Activated T-helper 17 cell treated with anti-CD3 and anti-CD28 coated beads, Interleukin-2, amount 50 U/mL, for 72 hours (primary cell): Measurements from ENCODE around the gene SYT3. TPM values are rescaled to one million over a fixed set of nuclear protein-coding genes. Genes with fewer than 3 reads are reported as not detected.
"Not testable (repeated sequence)": the region's sequence is repeated elsewhere in the genome, so short reads cannot be mapped to it uniquely, and the experiment has no call there.

ENCODE experiments used
- ATAC-seq: fragments of 150-1000 bp; cut with Tn5 transposase; replicated peaks from 2 replicates; pipeline ENCODE4 v1.10.0; 2021; ENCODE audit warnings: mild to moderate bottlenecking, moderate library complexity
- H3K27ac Mint-ChIP-seq: one replicate; pipeline ENCODE4 v1.8.0; 2022; ENCODE audit warnings: mixed read lengths
- H3K27me3 Mint-ChIP-seq: one replicate; pipeline ENCODE4 v1.8.0; 2022; ENCODE audit warnings: mixed read lengths
- H3K36me3 Mint-ChIP-seq: one replicate; pipeline ENCODE4 v1.8.0; 2022; ENCODE audit warnings: low read depth, mild to moderate bottlenecking, mixed read lengths
- H3K4me1 Mint-ChIP-seq: one replicate; pipeline ENCODE4 v1.8.0; 2022; ENCODE audit warnings: mixed read lengths
- H3K4me3 Mint-ChIP-seq: one replicate; pipeline ENCODE4 v1.8.0; 2022; ENCODE audit warnings: mild to moderate bottlenecking, mixed read lengths
- H3K9me3 Mint-ChIP-seq: one replicate; pipeline ENCODE4 v1.8.0; 2022; ENCODE audit warnings: mixed read lengths
- total RNA-seq, 2 donors: library from RNA; stranded (reverse); gene quantifications; one replicate each; pipeline ENCODE4 v1.2.3, GENCODE V29; 2022

SYT3 gene
- total RNA-seq, 2 donors from 2014 or later, result not detected

DNA sequence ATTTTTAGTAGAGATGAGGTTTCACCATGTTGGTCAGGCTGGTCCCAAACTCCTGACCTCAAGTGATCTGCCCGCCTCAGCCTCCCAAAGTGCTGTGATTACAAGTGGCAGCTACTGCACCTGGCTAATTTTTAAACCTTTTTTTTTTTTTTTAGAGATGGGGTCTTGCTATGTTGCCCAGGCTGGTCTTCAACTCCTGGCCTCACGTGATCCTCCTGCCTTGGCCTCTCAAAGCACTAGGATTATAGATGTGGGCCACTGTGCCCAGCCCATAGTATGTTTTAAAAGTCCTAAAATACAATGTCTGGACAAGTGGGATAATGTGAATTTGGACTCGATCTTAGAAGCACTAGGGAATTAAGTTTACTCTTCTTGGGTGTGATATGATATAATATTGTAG, 62.9 kb downstream of the SYT3 start:
- not testable (repeated sequence) for H3K4me3 Mint-ChIP-seq, H3K4me1 Mint-ChIP-seq, H3K9me3 Mint-ChIP-seq, H3K27ac Mint-ChIP-seq, ATAC-seq, H3K36me3 Mint-ChIP-seq
- H3K27me3 Mint-ChIP-seq, result peaks cover 21% of the 10 kb centered on the region

DNA sequence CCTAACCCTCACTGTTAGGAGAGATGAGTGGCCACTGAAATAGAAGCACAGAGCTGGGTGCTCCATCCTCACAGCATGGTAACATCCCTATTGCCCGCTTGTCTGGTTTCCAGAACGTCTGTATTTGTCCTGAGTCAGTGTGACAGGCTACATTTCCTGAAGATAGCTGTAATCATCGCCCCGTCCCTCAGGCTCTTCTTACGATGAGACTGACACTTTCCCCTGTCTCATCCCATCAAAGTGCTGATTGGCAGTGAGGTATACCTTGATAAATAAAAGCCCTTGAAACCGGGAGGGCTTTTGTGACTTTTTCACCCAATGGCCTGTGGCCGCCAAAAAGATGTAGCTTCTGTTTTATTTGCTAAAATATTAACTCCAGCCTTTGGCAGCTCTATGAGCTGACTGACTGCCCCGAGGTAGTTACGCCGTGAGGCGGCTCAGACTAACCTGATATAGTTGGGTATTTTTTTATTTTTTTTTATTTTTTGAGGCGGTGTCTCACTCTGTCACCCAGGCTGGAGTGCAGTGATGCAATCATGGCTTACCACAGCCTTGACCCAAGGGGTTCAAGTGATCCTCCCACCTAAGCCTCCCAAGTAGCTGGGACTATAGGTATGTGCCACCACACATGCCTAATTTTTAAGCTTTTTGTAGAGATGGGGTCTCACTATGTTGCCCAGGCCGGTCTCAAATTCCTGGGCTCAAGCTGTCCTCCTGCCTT, 65.8 kb downstream of the SYT3 start:
- peaks cover 31% of the 10 kb centered on the region for H3K27me3 Mint-ChIP-seq
- no peaks in the 10 kb centered on the region for H3K4me1 Mint-ChIP-seq
- no peak overlapping the region for H3K27ac Mint-ChIP-seq
- H3K9me3 Mint-ChIP-seq, result no peaks in the 10 kb centered on the region
- H3K4me3 Mint-ChIP-seq, result no peak overlapping the region
- H3K36me3 Mint-ChIP-seq, result no peaks in the 10 kb centered on the region
- no peak for ATAC-seq

Other genes with a start within 250 kb of the SYT3 start
- 1 to 10 TPM; 1.9 to 2.4 TPM for gene SPIB, start 220.9 kb downstream of the SYT3 start, total RNA-seq
- gene MYBPC2, start 207.0 kb downstream of the SYT3 start, total RNA-seq, result 1 to 10 TPM in 1 of 2 donors, under 1 TPM in 1; 0.28 to 4.6 TPM
- 10 to 100 TPM; 31.3 to 57.8 TPM for gene EMC10, start 163.4 kb downstream of the SYT3 start, total RNA-seq
- 1 to 10 TPM in 1 of 2 donors, under 1 TPM in 1; 0.39 to 1.2 TPM for gene GARIN5A, start 163.0 kb downstream of the SYT3 start, total RNA-seq
- gene JOSD2, start 128.7 kb downstream of the SYT3 start, total RNA-seq, result 10 to 100 TPM; 37.5 to 45.8 TPM
- not detected for gene ASPDH, start 126.0 kb downstream of the SYT3 start, total RNA-seq
- gene LRRC4B, start 71.4 kb downstream of the SYT3 start, total RNA-seq, result not detected
- gene C19orf81, start 9.6 kb upstream of the SYT3 start, total RNA-seq, result not detected
- gene SHANK1, start 79.9 kb upstream of the SYT3 start, total RNA-seq, result not detected
- under 1 TPM; 0.24 to 0.45 TPM for gene CLEC11A, start 83.5 kb upstream of the SYT3 start, total RNA-seq
- not detected for gene GPR32, start 130.6 kb upstream of the SYT3 start, total RNA-seq
- not detected for gene ACP4, start 150.5 kb upstream of the SYT3 start, total RNA-seq
- gene KLK1, start 183.9 kb upstream of the SYT3 start, total RNA-seq, result 1 to 10 TPM in 1 of 2 donors, under 1 TPM in 1; 0.39 to 2.0 TPM
- not detected for gene KLK15, start 193.7 kb upstream of the SYT3 start, total RNA-seq
- gene KLK3, start 215.0 kb upstream of the SYT3 start, total RNA-seq, result not detected
- under 1 TPM in 1 of 2 donors, not detected in 1; 0.24 TPM for gene KLK2, start 233.6 kb upstream of the SYT3 start, total RNA-seq